Measurements from ENCODE around the gene CCDC178. TPM values are rescaled to one million over a fixed set of nuclear protein-coding genes. Genes with fewer than 3 reads are reported as not detected.

Gene CCDC178
- total and polyA plus RNA-seq, 2 donors (not counting 3 experiments of a cell fraction or from before 2014, with no cell fraction given) = 0.80 to 1.6 TPM

- Histone ChIP-seq H3K9me1 (replicated peaks; ENCODE audit: control insufficient read depth, extremely low read depth, insufficient read depth, low read length) (no peaks in the 10 kb centered on the region), H2AFZ (ENCODE audit: low read depth, low read length) (no peak overlapping the region), H3K27ac (ENCODE audit: insufficient read depth, low read depth, low read length) (no peak overlapping the region), H3K27me3 (ENCODE audit: control insufficient read depth in 2 of 2, insufficient read depth in 2 of 2, low read length in 2 of 2) (no peaks in the 10 kb centered on the region), H3K36me3 (ENCODE audit: control insufficient read depth in 2 of 2, extremely low read depth in 1 of 2, insufficient read depth in 2 of 2, low read length in 2 of 2) (no peaks in the 10 kb centered on the region), H3K9me3 (replicated peaks; ENCODE audit: control insufficient read depth, insufficient read depth, low read length) (no peaks in the 10 kb centered on the region), H3K4me3 (replicated peaks in 1 of 3; ENCODE audit: insufficient read depth in 1 of 3, low read depth in 1 of 3, low read length in 3 of 3) (no peak overlapping the region), H3K79me2 (ENCODE audit: control insufficient read depth, insufficient read depth, low read length) (no peaks in the 10 kb centered on the region), H4K20me1 (replicated peaks; ENCODE audit: control insufficient read depth, extremely low read depth, insufficient read depth, low read length) (no peaks in the 10 kb centered on the region), H3K9ac (replicated peaks; ENCODE audit: extremely low read depth, insufficient read depth, low read length) (no peak overlapping the region), H3K4me1 (ENCODE audit: control insufficient read depth, extremely low read depth, insufficient read depth, low read length) (no peaks in the 10 kb centered on the region), H3K4me2 (ENCODE audit: insufficient read depth, low read length) (no peak overlapping the region)
- peak; percentile 54 for DNase-seq (ENCODE audit: low read depth, low spot score)
- dilution Hi-C loops (cut with MboI; ENCODE audit: extremely low pct_ligation_motif_present, low sequenced_read_pairs) = no loop called here
- CTCF ChIA-PET = interaction anchor here (1.0 to 1.3 kb wide), 2 partner anchors 150 to 180 kb away, joined by 4 read pairs; no protein-coding TSS in a partner anchor
- TF ChIP-seq GATA2 (IDR thresholded peaks at IDR 0.05; ENCODE audit: insufficient read depth, insufficient read length, low read depth, low read length) (no peak), JUN (IDR thresholded peaks at IDR 0.05; ENCODE audit: borderline replicate concordance, insufficient read depth, insufficient read length, low read depth) (no peak), MYC (IDR thresholded peaks at IDR 0.05; ENCODE audit: low read depth, low read length) (no peak), POLR2A (IDR thresholded peaks at IDR 0.05; ENCODE audit: low read depth, low read length) (no peak), FOS (IDR thresholded peaks at IDR 0.05; ENCODE audit: borderline replicate concordance, insufficient read depth, low read length) (no peak), POLR2AphosphoS5 (IDR thresholded peaks at IDR 0.05; ENCODE audit: insufficient read depth, low read depth, low read length) (no peak), EZH2 (IDR thresholded peaks at IDR 0.05; ENCODE audit: borderline replicate concordance, low read depth, low read length, severe bottlenecking) (no peak), MAX (IDR thresholded peaks at IDR 0.05; ENCODE audit: insufficient read depth, insufficient read length) (no peak), CTCF (IDR thresholded peaks at IDR 0.05; ENCODE audit: extremely low read depth in 1 of 2, insufficient read depth in 1 of 2, low read depth in 1 of 2, low read length in 2 of 2) (no peak)
- POLR2A ChIA-PET = no interaction called here
- no TSS peak for BruUV-seq (replicated peaks)
- FAIRE-seq = no peak
- intact Hi-C loops (cut with micrococcal nuclease) = no loop called here
These were observed 389.1 kb downstream of the CCDC178 start for GRCh38 chr18:33051407-33051806.
